ENCODE data around the gene ICE1.
"Not testable (repeated sequence)": the region's sequence is repeated elsewhere in the genome, so short reads cannot be mapped to it uniquely, and the experiment has no call there.

Gene ICE1

DNA sequence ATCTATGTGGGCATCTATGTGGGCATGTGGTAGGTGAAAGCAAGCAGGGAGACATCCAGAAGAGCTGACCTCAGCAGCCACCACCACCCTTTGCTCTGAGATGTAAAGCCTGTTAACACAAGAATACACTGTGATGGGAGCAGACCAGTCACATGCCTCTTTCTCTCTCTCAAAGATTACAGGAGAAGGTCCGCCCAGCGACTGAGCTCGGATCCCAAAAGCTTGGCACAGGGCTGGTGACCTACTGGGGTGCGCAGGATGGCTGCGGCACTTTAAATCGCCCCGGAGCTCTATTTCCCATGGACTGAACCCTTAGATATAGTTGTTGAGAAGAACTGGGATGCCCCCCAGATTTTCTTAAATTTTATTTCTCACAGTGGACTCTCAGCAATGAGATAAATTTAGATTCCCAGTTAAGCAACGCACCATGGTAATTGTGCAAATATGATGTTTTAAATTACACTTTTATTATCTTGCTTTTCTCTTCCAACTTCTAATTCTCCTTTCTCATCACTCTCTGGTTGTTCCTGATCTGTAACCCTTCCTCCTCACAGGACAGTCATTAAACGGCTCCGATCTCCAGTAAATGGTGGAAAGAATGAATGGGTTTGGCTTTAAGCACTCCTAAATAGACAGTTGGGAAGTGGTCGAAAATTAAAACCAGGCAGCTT is 37.7 kb upstream of the ICE1 start:
- Histone ChIP-seq H3K36me3 (no peaks in the 10 kb centered on the region), H3K9ac (no peak overlapping the region), H3K27ac (no peak overlapping the region), H3K27me3 (no peaks in the 10 kb centered on the region), H3K4me2 (no peak overlapping the region), H3K4me3 (no peak overlapping the region), H4K20me1 (no peaks in the 10 kb centered on the region), H3K9me3 (no peaks in the 10 kb centered on the region), H3K4me1 (no peaks in the 10 kb centered on the region)
- no peak for TF ChIP-seq Cebpa-rat (IDR thresholded peaks at IDR 0.05)

DNA sequence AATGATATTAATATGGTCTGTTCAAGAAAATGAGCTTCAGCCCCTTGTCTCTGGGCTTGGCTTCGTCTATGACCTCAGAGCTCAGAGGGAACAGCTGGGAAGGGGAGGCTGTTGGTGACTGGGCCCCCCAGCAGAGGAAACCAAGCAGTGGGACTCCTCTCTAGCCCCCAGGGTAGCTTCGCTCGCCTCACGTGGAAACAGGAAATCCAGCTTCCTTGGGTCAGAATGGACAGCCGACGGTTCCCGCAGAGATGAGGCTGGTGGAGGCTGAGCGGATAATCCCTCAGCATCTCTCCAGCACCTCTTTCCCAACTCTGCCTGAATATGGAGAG is 37.2 kb upstream of the ICE1 start:
- TF ChIP-seq Cebpa-rat (IDR thresholded peaks at IDR 0.05): no peak
- Histone ChIP-seq H3K9ac (no peak overlapping the region), H3K4me1 (no peaks in the 10 kb centered on the region), H4K20me1 (no peaks in the 10 kb centered on the region), H3K4me2 (no peak overlapping the region), H3K27ac (no peak overlapping the region), H3K9me3 (no peaks in the 10 kb centered on the region), H3K27me3 (no peaks in the 10 kb centered on the region), H3K36me3 (no peaks in the 10 kb centered on the region), H3K4me3 (no peak overlapping the region)

DNA sequence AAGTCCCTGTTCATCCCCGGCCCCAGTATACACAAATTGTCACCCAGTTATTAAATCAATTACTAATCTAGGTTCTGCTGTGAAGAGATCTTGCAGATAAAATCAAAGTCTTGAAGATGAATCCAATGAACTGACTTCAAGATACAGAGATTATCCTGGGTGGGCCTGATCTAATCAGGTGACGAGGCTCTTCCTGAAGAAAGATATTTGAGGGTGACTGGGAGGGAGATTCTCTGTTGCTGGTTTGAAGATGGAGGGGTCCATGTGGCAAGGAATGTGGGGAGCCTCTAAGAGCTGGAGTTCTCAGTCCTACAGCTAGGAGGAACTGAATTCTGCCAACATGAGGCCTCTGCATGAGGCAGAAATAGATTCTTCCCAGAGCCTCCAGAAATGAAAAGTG is 36.1 kb upstream of the ICE1 start:
- Histone ChIP-seq H3K36me3 (no peaks in the 10 kb centered on the region), H3K27me3 (no peaks in the 10 kb centered on the region), H3K4me3 (no peak overlapping the region), H3K4me2 (no peak overlapping the region), H3K9ac (no peak overlapping the region), H4K20me1 (no peaks in the 10 kb centered on the region), H3K4me1 (no peaks in the 10 kb centered on the region), H3K27ac (no peak overlapping the region), H3K9me3 (no peaks in the 10 kb centered on the region)
- TF ChIP-seq Cebpa-rat (IDR thresholded peaks at IDR 0.05): no peak

DNA sequence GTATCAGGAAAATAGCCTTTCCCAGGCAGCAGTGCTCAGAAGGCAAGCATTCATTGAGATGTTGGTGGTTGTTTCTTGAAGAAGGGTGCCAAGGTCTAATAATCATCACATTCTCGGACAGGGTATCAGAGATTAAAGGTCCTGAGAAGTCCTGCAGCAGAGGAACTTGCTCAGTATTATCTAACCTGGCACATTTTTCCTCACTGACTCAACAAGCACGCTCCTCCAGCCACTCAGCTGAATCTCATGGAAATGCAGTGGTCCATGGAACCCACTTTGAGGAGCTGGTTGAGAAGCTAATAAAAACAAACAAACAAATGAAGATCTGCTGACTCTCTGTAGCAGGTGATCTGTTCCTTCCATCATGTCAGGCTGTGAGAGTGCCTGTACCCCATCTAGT is 35.3 kb upstream of the ICE1 start:
- no peaks in the 10 kb centered on the region for H3K36me3 ChIP-seq
- H3K27me3 ChIP-seq: no peaks in the 10 kb centered on the region
- no peak overlapping the region for H3K4me3 ChIP-seq
- TF ChIP-seq Cebpa-rat (IDR thresholded peaks at IDR 0.05): no peak
- no peaks in the 10 kb centered on the region for H3K4me1 ChIP-seq
- no peak overlapping the region for H3K9ac ChIP-seq
- H3K4me2 ChIP-seq: no peak overlapping the region
- no peaks in the 10 kb centered on the region for H4K20me1 ChIP-seq
- H3K27ac ChIP-seq: no peak overlapping the region
- H3K9me3 ChIP-seq: no peaks in the 10 kb centered on the region

DNA sequence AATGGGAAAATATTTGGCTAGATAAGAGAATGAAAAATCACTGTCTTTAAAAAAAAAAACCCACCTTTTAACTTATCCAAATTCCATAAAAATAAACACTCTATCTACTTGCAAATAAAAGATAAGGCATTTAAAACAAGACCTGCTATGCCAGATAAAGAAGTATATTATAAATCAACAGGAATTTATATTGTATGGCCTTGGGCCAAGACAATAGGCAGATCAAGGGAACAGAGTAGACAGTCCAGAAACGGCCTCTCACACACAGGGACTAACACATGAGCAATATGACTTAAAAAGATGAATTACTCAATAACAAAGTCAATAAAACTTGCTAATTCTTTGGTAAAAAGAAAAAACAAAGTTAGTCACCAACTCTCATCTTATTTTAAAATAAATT is 34.7 kb upstream of the ICE1 start:
- no peak overlapping the region for H3K9ac ChIP-seq
- H3K36me3 ChIP-seq: no peaks in the 10 kb centered on the region
- no peak overlapping the region for H3K27ac ChIP-seq
- H3K4me1 ChIP-seq: no peaks in the 10 kb centered on the region
- no peaks in the 10 kb centered on the region for H3K27me3 ChIP-seq
- H4K20me1 ChIP-seq: no peaks in the 10 kb centered on the region
- H3K4me3 ChIP-seq: no peak overlapping the region
- no peak overlapping the region for H3K4me2 ChIP-seq
- TF ChIP-seq Cebpa-rat (IDR thresholded peaks at IDR 0.05): no peak
- H3K9me3 ChIP-seq: no peaks in the 10 kb centered on the region

DNA sequence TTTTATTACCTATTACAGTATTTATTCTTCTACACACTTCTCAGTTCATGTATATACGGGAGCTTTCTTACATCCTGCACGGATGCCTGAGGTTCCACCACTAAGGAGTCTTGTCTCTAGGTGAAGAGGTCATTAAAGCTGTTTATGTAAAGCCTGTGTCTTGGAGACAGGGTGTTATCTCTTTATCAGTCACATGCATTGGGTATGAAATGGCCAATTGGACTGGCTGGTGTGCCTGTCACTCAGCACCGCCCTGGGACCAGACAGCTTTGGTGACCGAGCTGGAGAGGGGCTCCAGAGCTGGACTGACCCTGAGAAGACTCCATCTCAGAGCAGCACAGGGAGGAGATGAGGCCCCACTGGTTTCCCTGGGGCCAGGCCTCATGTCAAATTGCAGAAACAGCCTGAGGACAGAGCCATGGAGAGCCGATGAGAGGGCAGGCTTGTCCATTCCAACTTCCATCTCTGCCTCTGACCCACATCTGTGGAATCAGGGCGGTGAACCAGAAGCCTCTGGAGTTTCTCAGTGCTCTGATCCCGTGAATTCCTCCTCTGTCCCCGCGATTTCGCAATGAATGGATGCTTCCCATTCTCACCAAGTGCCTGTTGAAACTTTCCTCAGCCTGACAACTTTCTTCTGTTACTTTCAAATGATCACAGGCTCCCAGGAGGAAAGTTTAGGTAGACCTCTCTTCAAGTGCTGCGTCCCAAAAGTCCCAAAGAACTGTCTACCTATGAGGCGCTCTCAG is 32.2 kb upstream of the ICE1 start:
- not testable (repeated sequence) for H3K27me3 ChIP-seq, H3K27ac ChIP-seq, H3K36me3 ChIP-seq, H3K9me3 ChIP-seq, H4K20me1 ChIP-seq, H3K4me3 ChIP-seq, H3K9ac ChIP-seq, H3K4me1 ChIP-seq, H3K4me2 ChIP-seq

DNA sequence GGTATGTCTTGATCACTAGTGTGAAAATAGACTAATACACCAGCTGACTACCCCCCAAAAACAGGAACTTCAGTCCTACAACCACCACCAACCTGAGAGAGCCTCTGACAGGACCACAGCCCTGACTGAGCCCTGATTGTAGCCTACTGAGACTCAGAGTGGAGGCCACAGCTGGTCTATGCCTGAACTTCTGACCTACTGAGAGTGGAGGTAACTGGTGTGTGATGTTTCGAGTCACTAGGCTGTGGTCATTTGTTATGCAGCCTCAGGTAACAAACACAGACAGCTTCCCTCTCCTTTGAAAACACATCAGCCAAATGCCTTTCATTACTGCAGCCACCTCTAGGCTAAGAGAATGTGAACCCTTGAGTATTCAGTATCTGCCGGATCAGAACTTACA is 30.0 kb upstream of the ICE1 start:
- H3K4me3 ChIP-seq, H3K27me3 ChIP-seq, H3K27ac ChIP-seq, H3K36me3 ChIP-seq, H3K9ac ChIP-seq, H4K20me1 ChIP-seq, H3K4me1 ChIP-seq, H3K9me3 ChIP-seq, H3K4me2 ChIP-seq: not testable (repeated sequence)

DNA sequence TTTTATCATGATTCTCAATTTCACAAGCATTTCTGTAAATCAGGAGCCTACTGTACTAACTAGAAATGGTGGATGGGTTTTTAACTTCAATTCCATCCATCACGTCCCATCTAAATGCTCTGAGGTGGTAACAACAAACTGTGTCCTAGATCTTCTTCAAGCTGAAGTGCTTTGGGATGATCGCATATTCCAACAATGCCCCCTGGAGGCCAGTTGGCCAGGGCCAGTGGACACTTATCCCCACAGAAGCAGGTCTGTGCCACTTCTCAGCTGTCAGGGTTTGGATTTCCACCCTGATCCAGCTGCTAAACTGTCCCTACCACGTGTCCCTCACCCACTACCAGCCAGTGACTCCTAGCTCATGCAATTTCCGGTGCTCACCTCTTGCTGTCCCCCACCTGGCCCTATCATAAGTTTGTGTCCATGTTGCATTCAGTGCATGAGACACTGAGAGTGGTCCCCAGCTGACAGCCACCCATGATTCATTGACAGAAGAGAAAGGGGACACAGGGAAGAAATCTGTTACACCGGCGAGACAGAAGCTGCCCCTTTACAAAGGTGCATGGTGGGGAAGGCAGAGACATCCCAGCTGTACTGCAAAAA is 28.0 kb upstream of the ICE1 start:
- not testable (repeated sequence) for H3K4me2 ChIP-seq, H3K36me3 ChIP-seq, H3K9ac ChIP-seq, H4K20me1 ChIP-seq, H3K27me3 ChIP-seq, H3K9me3 ChIP-seq, H3K4me3 ChIP-seq, H3K27ac ChIP-seq, H3K4me1 ChIP-seq

DNA sequence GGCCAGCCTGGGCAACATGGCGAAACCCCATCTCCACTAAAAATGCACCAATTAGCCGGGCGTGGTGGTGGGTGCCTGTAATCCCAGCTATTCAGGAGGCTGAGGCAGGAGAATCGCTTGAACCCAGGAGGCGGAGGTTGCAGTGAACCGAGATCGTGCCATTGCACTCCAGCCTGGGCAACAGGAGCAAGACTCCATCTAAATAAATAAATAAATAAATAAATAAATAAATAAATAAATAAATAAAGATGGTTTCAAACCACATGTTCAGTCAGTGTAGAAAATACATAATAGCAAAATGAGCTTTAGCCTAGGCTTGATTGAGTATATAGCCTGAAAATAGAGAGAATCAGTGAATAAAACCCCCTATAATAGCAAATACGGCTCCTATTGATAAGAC is 27.4 kb upstream of the ICE1 start:
- H3K4me1 ChIP-seq, H3K36me3 ChIP-seq, H3K9me3 ChIP-seq, H3K27ac ChIP-seq, H3K4me3 ChIP-seq, H3K27me3 ChIP-seq, H4K20me1 ChIP-seq, H3K4me2 ChIP-seq, H3K9ac ChIP-seq: not testable (repeated sequence)

DNA sequence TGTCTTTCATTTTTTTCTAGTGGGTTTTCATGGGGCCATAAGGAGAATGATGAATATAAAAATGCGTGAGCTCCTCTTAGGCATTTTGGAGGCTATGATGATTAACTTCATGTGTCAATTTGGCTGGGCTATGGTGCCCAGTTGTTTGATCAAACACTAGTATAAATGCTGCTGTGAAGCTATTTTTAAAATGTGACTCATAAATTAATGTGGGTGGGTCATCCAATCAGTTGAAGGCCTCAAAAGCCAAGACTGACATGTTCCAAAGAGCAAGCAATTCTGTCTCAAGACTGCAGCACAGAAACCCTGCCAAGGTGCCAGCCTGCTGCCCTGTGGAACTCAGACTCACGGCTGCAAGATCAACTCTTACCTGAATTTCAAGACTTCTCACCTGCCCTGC is 24.4 kb upstream of the ICE1 start:
- no peaks in the 10 kb centered on the region for H4K20me1 ChIP-seq
- 0 out of 2 replicates have a peak, but pooled peaks cover 7% of the 10 kb centered on the region for H3K9me3 ChIP-seq
- no peak overlapping the region for H3K27ac ChIP-seq
- no peak for TF ChIP-seq Cebpa-rat (IDR thresholded peaks at IDR 0.05)
- H3K36me3 ChIP-seq: no peaks in the 10 kb centered on the region
- H3K9ac ChIP-seq: no peak overlapping the region
- H3K4me3 ChIP-seq: no peak overlapping the region
- no peaks in the 10 kb centered on the region for H3K4me1 ChIP-seq
- no peaks in the 10 kb centered on the region for H3K27me3 ChIP-seq
- no peak overlapping the region for H3K4me2 ChIP-seq

All from BLaER1 (cell line).